Ishikawa (cell line): ENCODE measurements around the gene CALU.

Experiments
- EP300 ChIP-seq: IDR thresholded peaks from 2 replicates; pipeline ENCODE4 v1.6.1; 2012; ENCODE audit warnings: borderline replicate concordance
- FOXM1 ChIP-seq: IDR thresholded peaks from 2 replicates; pipeline ENCODE4 v1.6.1; 2012; ENCODE audit warnings: low read depth, borderline replicate concordance
- RAD21 ChIP-seq: IDR thresholded peaks from 2 replicates; pipeline ENCODE4 v1.6.1; 2012; ENCODE audit warnings: low read depth
- TAF1 ChIP-seq: IDR thresholded peaks from 2 replicates; pipeline ENCODE4 v1.6.1; 2012; ENCODE audit warnings: low read depth, mild to moderate bottlenecking
- TCF12 ChIP-seq: IDR thresholded peaks from 2 replicates; pipeline ENCODE4 v1.6.1; 2012; ENCODE audit warnings: low read depth
- TEAD4 ChIP-seq: IDR thresholded peaks from 2 replicates; pipeline ENCODE4 v1.6.1; 2012
- YY1 ChIP-seq: IDR thresholded peaks from 2 replicates; pipeline ENCODE4 v1.6.1; 2012; ENCODE audit warnings: low read depth
- TF ChIP-seq, protein P1 (sequence below): IDR thresholded peaks from 2 replicates; pipeline ENCODE4 v1.6.1; 2012

DNA sequence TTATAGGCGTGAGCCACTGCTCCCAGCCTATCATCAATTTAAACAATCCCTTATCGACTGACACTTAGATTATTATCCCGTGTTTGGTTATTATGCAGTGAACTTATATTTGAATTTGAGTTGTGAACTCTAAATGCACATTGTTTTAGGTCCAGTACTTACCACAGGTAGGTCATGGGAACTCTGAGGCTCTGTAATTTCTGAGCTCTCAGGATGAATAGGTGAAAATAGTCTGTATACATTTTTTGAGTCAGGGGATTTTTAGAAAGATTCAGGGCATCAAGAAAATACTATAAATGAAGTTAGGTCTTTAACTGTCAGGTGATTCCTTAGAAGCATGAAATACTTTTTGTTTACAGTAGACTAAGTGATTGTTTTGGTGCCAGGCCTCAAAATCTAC is 61.4 kb downstream of the CALU start:
- TF ChIP-seq TAF1 (no peak), YY1 (no peak), TCF12 (no peak), FOXM1 (no peak), EP300 (no peak), RAD21 (no peak), TEAD4 (no peak)
- TF ChIP-seq, protein P1, sequence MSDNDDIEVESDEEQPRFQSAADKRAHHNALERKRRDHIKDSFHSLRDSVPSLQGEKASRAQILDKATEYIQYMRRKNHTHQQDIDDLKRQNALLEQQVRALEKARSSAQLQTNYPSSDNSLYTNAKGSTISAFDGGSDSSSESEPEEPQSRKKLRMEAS = no peak
